ENCODE measurements around the gene IGF2BP1. TPM values are rescaled to one million over a fixed set of nuclear protein-coding genes. Genes with fewer than 3 reads are reported as not detected.

Gene IGF2BP1
- total and polyA plus RNA-seq, 2 of the 8 experiments (the other 6 are each of a cell fraction or from before 2014, with no cell fraction given), result 41.6 to 513 TPM

- Histone ChIP-seq H2BK20ac (ENCODE audit: low read length) (no peak overlapping the region), H3K18ac (ENCODE audit: extremely low read depth, low read length) (no peak overlapping the region), H3K56ac (replicated peaks; ENCODE audit: insufficient read length, low read depth, low read length) (no peak overlapping the region), H4K5ac (ENCODE audit: insufficient read length, low read depth, low read length) (peak overlapping the region; percentile 74), H3K27me3 (replicated peaks in 1 of 4; ENCODE audit: control insufficient read depth in 3 of 4, extremely low read depth in 1 of 4, insufficient read depth in 3 of 4, low read length in 3 of 4) (no peaks in the 10 kb centered on the region; a peak in 1 of 7 replicates), H2AFZ (ENCODE audit: low read length) (no peak overlapping the region), H3K79me2 (ENCODE audit: control insufficient read depth in 1 of 2, insufficient read depth in 2 of 2, low read length in 2 of 2) (peaks cover 0 to 6% of the 10 kb centered on the region in 2 experiments; a peak in 1 of 4 replicates), H4K8ac (ENCODE audit: extremely low read depth, insufficient read depth, low read length) (no peak overlapping the region), H3K36me3 (ENCODE audit: control insufficient read depth in 2 of 4, insufficient read depth in 4 of 4, low read length in 3 of 4) (no peaks in the 10 kb centered on the region), H2BK12ac (ENCODE audit: low read depth, low read length) (no peak overlapping the region), H3K4me1 (replicated peaks in 1 of 4; ENCODE audit: control insufficient read depth in 3 of 4, insufficient read depth in 4 of 4, low read length in 3 of 4) (peaks cover 0 to 12% (median 9%) of the 10 kb centered on the region in 4 experiments; a peak in 5 of 7 replicates), H3K14ac (ENCODE audit: insufficient read length) (no peak overlapping the region), H3K4ac (replicated peaks; ENCODE audit: insufficient read length, low read depth, low read length) (no peak overlapping the region), H4K91ac (replicated peaks; ENCODE audit: insufficient read length, low read length) (no peak overlapping the region), H3K9ac (replicated peaks in 1 of 4; ENCODE audit: extremely low read depth in 1 of 4, low read depth in 3 of 4, low read length in 3 of 4) (no peak overlapping the region), H3K79me1 (ENCODE audit: low read depth, low read length) (no peaks in the 10 kb centered on the region), H2BK5ac (ENCODE audit: low read depth, low read length) (no peak overlapping the region), H4K20me1 (replicated peaks in 1 of 2; ENCODE audit: control insufficient read depth in 1 of 2, insufficient read depth in 2 of 2, low read length in 2 of 2) (no peaks in the 10 kb centered on the region), H3K4me3 (ENCODE audit: extremely low read depth in 1 of 4, insufficient read depth in 2 of 4, low read depth in 3 of 4, low read length in 4 of 4) (peak overlapping the region in 1 of 4 experiments; percentile 5; a peak in 1 of 8 replicates), H2BK120ac (replicated peaks; ENCODE audit: low read depth, low read length) (no peak overlapping the region), H3K9me3 (ENCODE audit: insufficient read depth in 2 of 2, low read depth in 1 of 2, low read length in 1 of 2) (no peaks in the 10 kb centered on the region), H3K23me2 (ENCODE audit: low read depth, low read length) (peaks cover 9% of the 10 kb centered on the region), H3K27ac (ENCODE audit: low read depth, low read length) (no peak overlapping the region), H2AK5ac (ENCODE audit: low read depth, low read length) (no peak overlapping the region), H2BK15ac (ENCODE audit: low read length) (no peak overlapping the region), H3K4me2 (ENCODE audit: insufficient read depth in 1 of 2, low read depth in 2 of 2, low read length in 2 of 2) (no peak overlapping the region), H3K23ac (ENCODE audit: insufficient read length) (no peak overlapping the region)
- DNase-seq (ENCODE audit: low read depth in 1 of 2, low spot score in 2 of 2), result no peak
- no peak for TF ChIP-seq KDM4A (IDR thresholded peaks at IDR 0.05; ENCODE audit: low read depth, low read length, severe bottlenecking)
- no peak for TF ChIP-seq RFX5 (IDR thresholded peaks at IDR 0.05; ENCODE audit: borderline replicate concordance, low read depth, low read length)
- no peak for TF ChIP-seq RNF2 (IDR thresholded peaks at IDR 0.05; ENCODE audit: borderline replicate concordance, low read depth, low read length, missing control alignments, poor library complexity, severe bottlenecking)
- no peak for TF ChIP-seq EZH2 (IDR thresholded peaks at IDR 0.05; ENCODE audit: low read depth, low read length, severe bottlenecking)
- no peak for TF ChIP-seq MAX (IDR thresholded peaks at IDR 0.05)
- TF ChIP-seq MAFK (IDR thresholded peaks at IDR 0.05; ENCODE audit: low read depth, low read length), result no peak
- TF ChIP-seq CBX5 (IDR thresholded peaks at IDR 0.05; ENCODE audit: low read depth, low read length), result no peak
- no peak for TF ChIP-seq SP2 (IDR thresholded peaks at IDR 0.05; ENCODE audit: low read length)
- no peak for TF ChIP-seq SP1 (IDR thresholded peaks at IDR 0.05; ENCODE audit: low read depth, low read length)
- POLR2A ChIA-PET (ENCODE audit: partially characterized antibody), result interaction anchor here (0.8 to 1.8 kb wide), 5 partner anchors 20 to 174 kb away, joined by 3 to 9 read pairs (median 3); partner anchors contain the start of genes SNF8 and UBE2Z
- 57% methylated on average over 2 of the region's 2 CpGs; no CpG with 5 or more reads in 1 of the 2 experiments for WGBS, 2 experiments (ENCODE audit: extremely low coverage in 1 of 2, insufficient coverage in 1 of 2, insufficient read length in 1 of 2, insufficient replicate concordance in 2 of 2, low coverage in 1 of 2, low lambda C conversion rate in 2 of 2, missing lambda C conversion rate in 1 of 2)
- peak; percentile 13 for FAIRE-seq
- CTCF ChIA-PET (ENCODE audit: partially characterized antibody), result interaction anchor here (1.8 kb wide), 1 partner anchor 44 kb away, joined by 7 read pairs; no protein-coding TSS in a partner anchor
Observed at GRCh38 chr17:48992444-48992843, 4.7 kb upstream of the IGF2BP1 start.
